Astrocyte (in vitro differentiated cells and primary cell): ENCODE measurements around the gene DUSP3.

Experiments used
- CTCF ChIP-seq: IDR thresholded peaks from 2 replicates; pipeline ENCODE4 v1.5.1; 2011; ENCODE audit warnings: low read depth, mild to moderate bottlenecking, inconsistent platforms, low read length, moderate library complexity; ENCODE audit not compliant: insufficient read depth
- EZH2 ChIP-seq: IDR thresholded peaks from 2 replicates; pipeline ENCODE4 v1.6.1; 2012; ENCODE audit warnings: mild to moderate bottlenecking, low read length, inconsistent platforms; ENCODE audit not compliant: insufficient read depth

DNA sequence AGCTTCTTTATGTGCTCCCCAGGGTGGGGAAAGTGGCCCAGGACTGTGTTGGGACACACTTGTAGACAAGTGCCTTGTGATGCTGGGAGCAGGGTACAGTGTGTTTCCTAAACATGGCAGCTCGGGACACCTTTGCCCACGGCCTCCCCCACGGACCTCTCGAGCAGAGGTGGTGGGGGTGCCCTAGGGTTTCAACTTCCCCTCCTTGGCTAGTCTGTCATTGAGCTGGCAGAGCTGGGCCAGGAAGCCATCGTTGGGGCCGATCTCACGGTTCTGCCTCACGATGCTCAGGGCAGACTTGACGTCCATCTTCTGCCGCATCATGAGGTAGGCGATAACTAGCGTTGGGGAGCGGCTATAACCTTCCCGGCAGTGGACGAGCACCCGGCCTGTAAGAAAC is 9.4 kb downstream of the DUSP3 start:
- TF ChIP-seq CTCF (no peak), EZH2 (no peak)
